Neural cell (in vitro differentiated cells): Measurements from ENCODE around the gene SOX12. TPM values are rescaled to one million over a fixed set of nuclear protein-coding genes. Genes with fewer than 3 reads are reported as not detected.
A peak's percentile ranks its signal among the peaks of the same experiment; 100 is the strongest.

Experiments used
- H2AFZ ChIP-seq: fragments of 200-600, 300-800 bp; sonication (generic), shearing (Covaris generic); 2 replicates; pipeline ENCODE4 v1.6.0; 2014; ENCODE audit warnings: low read depth, mild to moderate bottlenecking, antibody characterized with exemption, low read length, moderate library complexity
- H3F3A ChIP-seq: fragments of 200-600 bp; shearing (Covaris generic); 2 replicates; pipeline ENCODE4 v1.6.1; 2016; ENCODE audit warnings: mild to moderate bottlenecking, moderate library complexity, mixed read lengths, antibody characterized with exemption, low read length; ENCODE audit not compliant: insufficient read depth, poor library complexity, severe bottlenecking
- H3K27ac ChIP-seq: fragments of 200-600, 300-800 bp; sonication (generic), shearing (Covaris generic); 2 replicates; pipeline ENCODE4 v1.5.1; 2014; ENCODE audit warnings: mild to moderate bottlenecking, low read length, moderate library complexity
- H3K27me3 ChIP-seq: fragments of 300-800, 200-600 bp; sonication (generic), shearing (Covaris generic); 2 replicates; pipeline ENCODE4 v1.6.0; 2014; ENCODE audit warnings: mild to moderate bottlenecking, low read depth, low read length, moderate library complexity; ENCODE audit not compliant: insufficient read depth
- H3K36me3 ChIP-seq: fragments of 300-800, 200-600 bp; sonication (generic), shearing (Covaris generic); 2 replicates; pipeline ENCODE4 v1.5.1; 2014; ENCODE audit warnings: mild to moderate bottlenecking, antibody characterized with exemption, low read length, moderate library complexity; ENCODE audit not compliant: insufficient read depth
- H3K4me2 ChIP-seq: fragments of 300-800, 200-600 bp; sonication (generic), shearing (Covaris generic); 2 replicates; pipeline ENCODE4 v1.6.0; 2014; ENCODE audit warnings: mild to moderate bottlenecking, low read length
- H3K4me3 ChIP-seq: fragments of 300-800, 200-600 bp; sonication (generic), shearing (Covaris generic); 2 replicates; pipeline ENCODE4 v1.5.1; 2014; ENCODE audit warnings: mild to moderate bottlenecking, low read length, moderate library complexity
- H3K79me2 ChIP-seq: fragments of 200-600 bp; shearing (Covaris generic); replicated peaks from 2 replicates; pipeline ENCODE4 v1.6.0; 2014; ENCODE audit warnings: mild to moderate bottlenecking, low read length, moderate library complexity; ENCODE audit not compliant: insufficient read depth
- H3K9ac ChIP-seq: fragments of 300-800, 200-600 bp; sonication (generic), shearing (Covaris generic); 2 replicates; pipeline ENCODE4 v1.6.1; 2016; ENCODE audit warnings: mild to moderate bottlenecking, low read length, mixed read lengths
- H3K9me2 ChIP-seq: fragments of 200-600 bp; shearing (Covaris generic); 2 replicates; pipeline ENCODE4 v1.6.1; 2016; ENCODE audit warnings: mild to moderate bottlenecking, low read length, mixed read lengths; ENCODE audit not compliant: insufficient read depth
- H3K9me3 ChIP-seq: fragments of 200-600, 300-800 bp; sonication (generic), shearing (Covaris generic); 2 replicates; pipeline ENCODE4 v1.6.1; 2016; ENCODE audit warnings: mild to moderate bottlenecking, mixed run types, low read length, moderate library complexity, mixed read lengths
- H4K20me1 ChIP-seq: fragments of 200-600 bp; shearing (Covaris generic); 2 replicates; pipeline ENCODE4 v1.6.1; 2016; ENCODE audit warnings: mild to moderate bottlenecking, mixed run types; ENCODE audit not compliant: insufficient read depth
- EP300 ChIP-seq: fragments of 450-650 bp; conservative IDR thresholded peaks from 2 replicates; pipeline ENCODE4 v1.6.1; 2014; ENCODE audit warnings: antibody characterized with exemption, mild to moderate bottlenecking, moderate library complexity; ENCODE audit not compliant: poor library complexity, severe bottlenecking
- EZH2 ChIP-seq: fragments of 200-600, 300-800 bp; shearing (Covaris generic), sonication (generic); IDR thresholded peaks from 2 replicates; pipeline ENCODE4 v1.6.1; 2014; ENCODE audit warnings: antibody characterized with exemption, low read length, borderline replicate concordance, mild to moderate bottlenecking; ENCODE audit not compliant: insufficient read depth, poor library complexity, severe bottlenecking
- MXI1 ChIP-seq: fragments of 450-650 bp; conservative IDR thresholded peaks from 2 replicates; pipeline ENCODE4 v1.6.1; 2014; ENCODE audit warnings: antibody characterized with exemption, mild to moderate bottlenecking; ENCODE audit not compliant: poor library complexity, severe bottlenecking
- POLR2AphosphoS5 ChIP-seq: IDR thresholded peaks from 2 replicates; pipeline ENCODE4 v1.6.1; 2012
- RAD21 ChIP-seq: fragments of 450-650 bp; conservative IDR thresholded peaks from 2 replicates; pipeline ENCODE4 v1.6.1; 2014; ENCODE audit warnings: antibody characterized with exemption, mild to moderate bottlenecking, moderate library complexity
- SMC3 ChIP-seq: fragments of 450-650 bp; conservative IDR thresholded peaks from 2 replicates; pipeline ENCODE4 v1.6.1; 2014; ENCODE audit warnings: antibody characterized with exemption, mild to moderate bottlenecking, moderate library complexity; ENCODE audit not compliant: poor library complexity
- TAF1 ChIP-seq: IDR thresholded peaks from 2 replicates; pipeline ENCODE4 v1.6.1; 2012; ENCODE audit warnings: low read depth
- polyA plus RNA-seq: library from polyadenylated mRNA; depleted of rRNA; stranded (reverse); fragments of >200 nt; gene quantifications from 2 replicates; pipeline ENCODE4 v1.2.3, GENCODE V29; 2014
- TF ChIP-seq, protein P1 (sequence below): fragments of 450-650 bp; IDR thresholded peaks from 2 replicates; pipeline ENCODE4 v1.5.1; 2014; ENCODE audit warnings: antibody characterized with exemption, mild to moderate bottlenecking, moderate library complexity; ENCODE audit not compliant: poor library complexity, severe bottlenecking
- TF ChIP-seq, protein P2 (sequence below): IDR thresholded peaks from 2 replicates; pipeline ENCODE4 v1.6.1; 2012; ENCODE audit warnings: borderline replicate concordance

Gene SOX12
- polyA plus RNA-seq, 1 donor from 2014 or later, result 6.8 TPM

DNA sequence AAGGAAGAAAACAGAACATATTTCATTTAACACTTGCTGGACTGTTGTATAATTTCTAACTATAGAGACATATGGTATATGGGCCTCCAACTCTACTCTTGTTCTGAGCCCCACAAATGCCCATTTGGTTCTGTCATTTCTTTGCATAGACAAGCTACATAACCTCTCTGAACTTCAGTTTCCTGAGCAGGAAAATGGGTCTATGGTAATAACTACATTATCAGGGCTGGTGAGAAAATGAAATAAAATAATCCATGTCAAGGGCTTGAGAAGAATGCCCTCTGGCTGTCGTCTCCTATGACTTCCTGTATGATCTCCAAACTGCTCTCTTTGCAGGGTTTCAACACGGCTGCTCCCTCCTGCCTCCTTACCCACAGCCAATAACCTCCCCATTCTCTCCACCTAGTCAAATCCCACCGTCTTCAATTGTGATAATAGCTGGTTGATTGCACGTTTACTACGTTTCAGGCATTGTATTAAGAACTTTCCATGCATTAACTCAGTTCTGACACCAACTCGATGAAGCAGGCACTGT lies 16.0 kb upstream of the SOX12 start:
- Histone ChIP-seq H3K9ac (peak overlapping the region; percentile 95), H2AFZ (peak overlapping the region; percentile 84), H3F3A (peaks cover 20% of the 10 kb centered on the region), H3K36me3 (no peaks in the 10 kb centered on the region), H3K4me2 (peak overlapping the region; percentile 96), H3K27me3 (no peaks in the 10 kb centered on the region), H4K20me1 (no peaks in the 10 kb centered on the region), H3K79me2 (peaks cover 4% of the 10 kb centered on the region), H3K9me3 (no peaks in the 10 kb centered on the region), H3K9me2 (no peaks in the 10 kb centered on the region), H3K27ac (peak overlapping the region; percentile 98), H3K4me3 (peak overlapping the region; percentile 71)
- TF ChIP-seq EP300 (no peak), MXI1 (no peak), TAF1 (no peak), RAD21 (peak; percentile 55), SMC3 (peak; percentile 35), POLR2AphosphoS5 (no peak), EZH2 (no peak)
- TF ChIP-seq, protein P1, sequence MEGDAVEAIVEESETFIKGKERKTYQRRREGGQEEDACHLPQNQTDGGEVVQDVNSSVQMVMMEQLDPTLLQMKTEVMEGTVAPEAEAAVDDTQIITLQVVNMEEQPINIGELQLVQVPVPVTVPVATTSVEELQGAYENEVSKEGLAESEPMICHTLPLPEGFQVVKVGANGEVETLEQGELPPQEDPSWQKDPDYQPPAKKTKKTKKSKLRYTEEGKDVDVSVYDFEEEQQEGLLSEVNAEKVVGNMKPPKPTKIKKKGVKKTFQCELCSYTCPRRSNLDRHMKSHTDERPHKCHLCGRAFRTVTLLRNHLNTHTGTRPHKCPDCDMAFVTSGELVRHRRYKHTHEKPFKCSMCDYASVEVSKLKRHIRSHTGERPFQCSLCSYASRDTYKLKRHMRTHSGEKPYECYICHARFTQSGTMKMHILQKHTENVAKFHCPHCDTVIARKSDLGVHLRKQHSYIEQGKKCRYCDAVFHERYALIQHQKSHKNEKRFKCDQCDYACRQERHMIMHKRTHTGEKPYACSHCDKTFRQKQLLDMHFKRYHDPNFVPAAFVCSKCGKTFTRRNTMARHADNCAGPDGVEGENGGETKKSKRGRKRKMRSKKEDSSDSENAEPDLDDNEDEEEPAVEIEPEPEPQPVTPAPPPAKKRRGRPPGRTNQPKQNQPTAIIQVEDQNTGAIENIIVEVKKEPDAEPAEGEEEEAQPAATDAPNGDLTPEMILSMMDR, result peak; percentile 56
- TF ChIP-seq, protein P2, sequence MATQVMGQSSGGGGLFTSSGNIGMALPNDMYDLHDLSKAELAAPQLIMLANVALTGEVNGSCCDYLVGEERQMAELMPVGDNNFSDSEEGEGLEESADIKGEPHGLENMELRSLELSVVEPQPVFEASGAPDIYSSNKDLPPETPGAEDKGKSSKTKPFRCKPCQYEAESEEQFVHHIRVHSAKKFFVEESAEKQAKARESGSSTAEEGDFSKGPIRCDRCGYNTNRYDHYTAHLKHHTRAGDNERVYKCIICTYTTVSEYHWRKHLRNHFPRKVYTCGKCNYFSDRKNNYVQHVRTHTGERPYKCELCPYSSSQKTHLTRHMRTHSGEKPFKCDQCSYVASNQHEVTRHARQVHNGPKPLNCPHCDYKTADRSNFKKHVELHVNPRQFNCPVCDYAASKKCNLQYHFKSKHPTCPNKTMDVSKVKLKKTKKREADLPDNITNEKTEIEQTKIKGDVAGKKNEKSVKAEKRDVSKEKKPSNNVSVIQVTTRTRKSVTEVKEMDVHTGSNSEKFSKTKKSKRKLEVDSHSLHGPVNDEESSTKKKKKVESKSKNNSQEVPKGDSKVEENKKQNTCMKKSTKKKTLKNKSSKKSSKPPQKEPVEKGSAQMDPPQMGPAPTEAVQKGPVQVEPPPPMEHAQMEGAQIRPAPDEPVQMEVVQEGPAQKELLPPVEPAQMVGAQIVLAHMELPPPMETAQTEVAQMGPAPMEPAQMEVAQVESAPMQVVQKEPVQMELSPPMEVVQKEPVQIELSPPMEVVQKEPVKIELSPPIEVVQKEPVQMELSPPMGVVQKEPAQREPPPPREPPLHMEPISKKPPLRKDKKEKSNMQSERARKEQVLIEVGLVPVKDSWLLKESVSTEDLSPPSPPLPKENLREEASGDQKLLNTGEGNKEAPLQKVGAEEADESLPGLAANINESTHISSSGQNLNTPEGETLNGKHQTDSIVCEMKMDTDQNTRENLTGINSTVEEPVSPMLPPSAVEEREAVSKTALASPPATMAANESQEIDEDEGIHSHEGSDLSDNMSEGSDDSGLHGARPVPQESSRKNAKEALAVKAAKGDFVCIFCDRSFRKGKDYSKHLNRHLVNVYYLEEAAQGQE, result no peak

DNA sequence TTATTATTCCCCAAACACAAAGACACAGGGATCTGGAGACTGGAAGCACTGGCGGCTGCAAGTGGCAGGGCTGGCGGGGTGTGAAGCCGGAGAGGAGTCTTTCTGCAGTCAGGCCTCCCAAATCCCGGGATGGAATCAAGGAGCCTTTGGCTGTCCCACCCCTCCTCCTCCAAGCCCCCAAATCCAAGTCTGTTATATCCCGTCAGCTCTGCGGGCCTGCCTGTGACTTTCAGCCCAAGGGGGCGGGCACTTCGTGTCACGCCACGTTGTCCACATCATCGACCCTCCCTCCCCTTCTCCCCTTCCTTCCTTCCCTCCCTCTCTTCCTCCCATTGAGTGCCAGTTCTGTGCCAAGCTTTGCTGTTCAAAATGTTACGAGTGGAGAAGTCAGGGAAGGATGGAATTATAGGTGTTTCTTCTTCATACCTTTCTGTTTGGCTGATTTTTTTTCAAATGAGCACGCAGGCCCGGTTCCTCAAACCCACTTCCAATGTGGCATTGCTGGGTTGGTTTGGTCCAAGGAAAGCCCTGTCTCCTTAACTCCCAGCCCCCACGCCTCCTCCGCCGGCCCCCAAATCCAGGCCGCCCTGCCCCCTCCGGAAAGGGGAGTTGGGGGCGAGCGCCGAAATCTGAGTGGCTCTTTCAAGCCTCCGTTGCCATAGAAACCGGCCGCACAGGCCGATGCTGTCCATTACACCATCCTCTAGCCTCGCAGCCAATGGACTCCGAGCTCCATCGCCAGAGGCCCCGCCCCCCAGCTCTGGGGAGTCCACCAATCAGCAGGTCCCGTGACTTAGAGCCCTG lies 15.3 kb upstream of the SOX12 start:
- peaks cover 20% of the 10 kb centered on the region for H3F3A ChIP-seq
- peak overlapping the region; percentile 98 for H3K27ac ChIP-seq
- H3K9ac ChIP-seq, result peak overlapping the region; percentile 95
- no peaks in the 10 kb centered on the region for H3K9me3 ChIP-seq
- H3K36me3 ChIP-seq, result no peaks in the 10 kb centered on the region
- H3K4me3 ChIP-seq, result peak overlapping the region; percentile 71
- no peaks in the 10 kb centered on the region for H4K20me1 ChIP-seq
- peak overlapping the region; percentile 96 for H3K4me2 ChIP-seq
- peak; percentile 72 for TF ChIP-seq POLR2AphosphoS5
- TF ChIP-seq TAF1, result peak; percentile 88
- TF ChIP-seq MXI1, result peak; percentile 72
- TF ChIP-seq EZH2, result no peak
- TF ChIP-seq, protein P2, result peak; percentile 73
- TF ChIP-seq, protein P1, result no peak
- TF ChIP-seq RAD21, result peak; percentile 8
- TF ChIP-seq EP300, result peak; percentile 74
- TF ChIP-seq SMC3, result peak; percentile 7
- H3K27me3 ChIP-seq, result no peaks in the 10 kb centered on the region
- H3K79me2 ChIP-seq, result peaks cover 4% of the 10 kb centered on the region
- H2AFZ ChIP-seq, result peak overlapping the region; percentile 84
- no peaks in the 10 kb centered on the region for H3K9me2 ChIP-seq
